ENCODE results near the gene ZNF846. TPM values are rescaled to one million over a fixed set of nuclear protein-coding genes. Genes with fewer than 3 reads are reported as not detected.

ZNF846 gene
- total and polyA plus RNA-seq, 9 of the 15 experiments (the other 6 are each of a cell fraction or from before 2014, with no cell fraction given), result 4.1 to 8.7 (median 7.8) TPM

GRCh38 chr19:9792206-9793070, 23.9 kb upstream of the ZNF846 start (continued):
- peak; percentile 80 for TF ChIP-seq MYC (IDR thresholded peaks at IDR 0.05; ENCODE audit: low read depth, low read length)
- TF ChIP-seq MYC (CRISPR knock-in tag; IDR thresholded peaks at IDR 0.05; ENCODE audit: borderline replicate concordance, low read depth), result no peak
- peak; percentile 33 to 61 for TF ChIP-seq E2F6 (IDR thresholded peaks at IDR 0.05; ENCODE audit: borderline replicate concordance in 1 of 2, extremely low read depth in 1 of 2, insufficient read depth in 1 of 2, insufficient read length in 1 of 2, low read depth in 1 of 2, low read length in 1 of 2, poor library complexity in 1 of 2, severe bottlenecking in 1 of 2)

GRCh38 chr19:9791552-9792205, 23.1 kb upstream of the ZNF846 start:
- CTCF ChIA-PET (ENCODE audit: low intra/inter-chr PET ratio), result no interaction called here
- Histone ChIP-seq H3K4me3 (peak overlapping the region; percentile 77), H3K36me3 (ENCODE audit: control insufficient read depth, insufficient read depth, low read length) (no peaks in the 10 kb centered on the region), H3K4me2 (ENCODE audit: insufficient read depth, low read length) (peak overlapping the region; percentile 78), H3K9me3 (replicated peaks; ENCODE audit: control insufficient read depth, insufficient read depth, low read depth, low read length) (peaks cover 5% of the 10 kb centered on the region; the same call in 1 of the 2 replicates), H3K79me2 (ENCODE audit: control insufficient read depth, insufficient read depth, low read length) (peaks cover 3% of the 10 kb centered on the region; the same call in 1 of the 3 replicates), H2AFZ (ENCODE audit: low read depth, low read length) (peak overlapping the region; percentile 91), H3K9me1 (ENCODE audit: control insufficient read depth, insufficient read depth, low read length) (no peaks in the 10 kb centered on the region), H4K20me1 (replicated peaks; ENCODE audit: control insufficient read depth, insufficient read depth, low read length) (no peaks in the 10 kb centered on the region), H3K4me1 (replicated peaks in 1 of 2; ENCODE audit: control insufficient read depth in 2 of 2, insufficient read depth in 2 of 2, low read length in 2 of 2) (peaks cover 36 to 42% of the 10 kb centered on the region in 2 experiments), H3K27me3 (ENCODE audit: control insufficient read depth in 2 of 2, insufficient read depth in 2 of 2, low read length in 2 of 2) (no peaks in the 10 kb centered on the region), H3K27ac (ENCODE audit: extremely low read depth, low read depth, low read length) (peak overlapping the region; percentile 71; the same call in 2 of the 3 replicates), H3K9ac (ENCODE audit: insufficient read depth in 1 of 2, low read depth in 2 of 2, low read length in 2 of 2) (peak overlapping the region in 1 of 2 experiments; percentile 88; a peak in 1 of 4 replicates)
- ATAC-seq, result peak; percentile 73
- WGBS (ENCODE audit: insufficient coverage, low coverage, missing lambda C conversion rate), result 0% methylated on average over 9 of the region's 50 CpGs
- no TSS peak for BruUV-seq (replicated peaks)
- in situ Hi-C loops (cut with MboI) (loop anchor here (5.0 to 10.0 kb wide), 2 partner anchors 164 to 657 kb away; no protein-coding TSS in a partner anchor), intact Hi-C loops (cut with micrococcal nuclease) (loop anchor here (2.0 to 5.0 kb wide), 3 partner anchors 205 to 584 kb away; no protein-coding TSS in a partner anchor)
- DNase-seq (ENCODE audit: extremely low read depth in 1 of 4, low spot score in 3 of 4), result peak; percentile 84 to 97 (median 90)
- peak; percentile 79 for FAIRE-seq
- POLR2A ChIA-PET, result no interaction called here
- peak; percentile 81 for TF ChIP-seq CHD2 (IDR thresholded peaks at IDR 0.05; ENCODE audit: low read depth, low read length)
- 0 out of 2 replicates have a peak, but pooled peaks have one; percentile 7 for TF ChIP-seq ZBTB7A (IDR thresholded peaks at IDR 0.05; ENCODE audit: borderline replicate concordance, control insufficient read depth, low read depth, low read length)
- no peak for TF ChIP-seq E2F5 (CRISPR knock-in tag; IDR thresholded peaks at IDR 0.05)
- 0 out of 4 replicates have a peak, but pooled peaks of 1 of the 2 experiments have one; percentile 4 for TF ChIP-seq SIN3A (IDR thresholded peaks at IDR 0.05; ENCODE audit: borderline replicate concordance in 2 of 2, control insufficient read depth in 1 of 2, low read depth in 2 of 2, low read length in 2 of 2)
- TF ChIP-seq BHLHE40 (IDR thresholded peaks at IDR 0.05; ENCODE audit: low read length), result no peak
- TF ChIP-seq KLF10 (CRISPR knock-in tag; IDR thresholded peaks at IDR 0.05), result no peak
- TF ChIP-seq NCOA1 (IDR thresholded peaks at IDR 0.05; ENCODE audit: low read depth), result 0 out of 2 replicates have a peak, but pooled peaks have one; percentile 21
- peak; percentile 94 for TF ChIP-seq EGR1 (conservative IDR thresholded peaks at IDR 0.05)
- no peak for TF ChIP-seq BDP1 (IDR thresholded peaks at IDR 0.05; ENCODE audit: insufficient read depth, insufficient read length)
- no peak for TF ChIP-seq DIDO1 (tag; IDR thresholded peaks at IDR 0.05; ENCODE audit: low read depth)
- TF ChIP-seq NR3C1 (CRISPR knock-in tag; IDR thresholded peaks at IDR 0.05), result no peak
- TF ChIP-seq TBL1XR1 (IDR thresholded peaks at IDR 0.05; ENCODE audit: low read length in 2 of 2), result no peak

Data from K562 (cell line).